ENCODE measurements around the gene TLE3.

Gene TLE3

DNA sequence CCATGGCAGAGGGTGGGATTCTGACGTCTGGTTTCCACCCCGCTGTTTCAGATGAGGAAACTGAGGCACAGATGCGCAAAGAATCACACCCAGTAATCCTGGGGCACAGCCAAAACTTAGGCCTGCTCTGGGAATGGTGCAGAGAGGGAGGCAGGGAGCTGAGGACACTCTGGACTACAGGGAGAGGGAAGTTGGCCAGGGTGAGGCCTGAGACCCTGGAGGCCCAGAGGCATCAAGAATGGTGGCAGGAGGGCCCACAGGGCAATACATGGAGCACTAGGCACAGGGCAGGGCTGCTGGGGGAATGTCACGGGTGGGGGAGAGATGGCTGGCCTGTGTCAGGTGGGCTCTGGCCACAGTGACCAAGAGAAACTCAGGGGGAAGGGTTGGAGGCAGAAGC, 63.6 kb downstream of the TLE3 start:
- Histone ChIP-seq H3K4me3 (no peak overlapping the region), H3K27ac (no peak overlapping the region), H3K36me3 (no peaks in the 10 kb centered on the region), H3K27me3 (no peaks in the 10 kb centered on the region), H3K4me1 (peaks cover 6% of the 10 kb centered on the region; the same call in 1 of the 2 replicates), H3K9me3 (no peaks in the 10 kb centered on the region), H3K4me2 (no peak overlapping the region), H4K20me1 (no peaks in the 10 kb centered on the region), H3K9ac (no peak overlapping the region)
- no peak for TF ChIP-seq Cebpa-rat (IDR thresholded peaks at IDR 0.05)

DNA sequence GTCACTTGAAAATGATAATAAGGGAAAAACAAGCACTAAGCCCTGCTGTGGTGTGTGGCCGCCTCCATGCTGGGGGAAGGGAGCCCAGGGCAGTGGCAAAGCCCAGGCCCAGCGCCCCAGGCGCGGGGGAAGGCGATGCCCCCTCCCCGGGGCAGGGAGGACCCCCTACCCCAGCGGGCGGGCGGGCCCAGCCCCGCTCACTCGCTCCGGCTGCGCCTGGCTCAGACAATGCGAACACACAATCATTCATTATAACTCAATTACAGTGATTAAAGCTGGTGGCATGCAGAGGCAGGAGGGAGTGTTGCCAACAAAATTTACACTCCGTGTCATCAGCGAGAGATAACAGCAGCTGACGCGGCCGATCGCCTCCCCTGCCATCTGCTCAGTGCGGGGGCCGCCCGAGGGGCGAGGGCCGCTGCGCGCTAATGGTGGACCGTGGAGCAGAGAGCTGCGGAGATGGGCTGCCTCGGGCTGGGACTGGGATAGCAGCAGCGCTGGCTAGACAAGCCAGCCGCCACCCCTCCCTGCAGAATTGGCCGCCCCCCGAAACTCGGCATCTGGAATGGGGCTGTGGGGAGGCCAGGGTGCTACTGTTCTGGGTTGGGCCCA, 64.1 kb downstream of the TLE3 start:
- TF ChIP-seq Cebpa-rat (IDR thresholded peaks at IDR 0.05), result no peak
- Histone ChIP-seq H4K20me1 (no peaks in the 10 kb centered on the region), H3K27ac (no peak overlapping the region), H3K9ac (no peak overlapping the region), H3K4me3 (no peak overlapping the region), H3K4me2 (no peak overlapping the region), H3K27me3 (no peaks in the 10 kb centered on the region), H3K4me1 (peaks cover 6% of the 10 kb centered on the region; the same call in 1 of the 2 replicates), H3K36me3 (no peaks in the 10 kb centered on the region), H3K9me3 (no peaks in the 10 kb centered on the region)

DNA sequence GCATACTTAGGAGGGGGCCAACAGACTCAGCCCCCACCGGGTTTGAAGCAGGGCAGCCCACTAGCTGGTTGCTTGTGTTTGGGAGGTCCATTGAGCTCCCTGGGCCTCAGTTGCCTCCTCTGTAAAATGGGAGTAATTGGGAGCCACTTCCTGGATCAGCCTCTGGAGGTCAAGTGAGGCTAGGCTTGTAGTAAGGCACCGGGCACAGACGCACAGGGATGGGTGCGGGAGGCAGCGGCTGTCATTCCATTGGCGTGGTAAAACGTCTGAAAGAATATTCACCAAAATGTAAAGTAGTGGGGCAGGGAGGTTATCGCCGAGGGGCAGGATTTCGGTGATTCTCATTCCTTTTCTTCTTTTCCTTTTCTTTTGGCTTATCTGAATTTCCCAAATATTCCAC, 64.6 kb downstream of the TLE3 start:
- H3K9me3 ChIP-seq, result no peaks in the 10 kb centered on the region
- H3K27me3 ChIP-seq, result no peaks in the 10 kb centered on the region
- no peak overlapping the region for H3K27ac ChIP-seq
- H3K4me3 ChIP-seq, result no peak overlapping the region
- no peaks in the 10 kb centered on the region for H3K36me3 ChIP-seq
- no peak overlapping the region for H3K9ac ChIP-seq
- TF ChIP-seq Cebpa-rat (IDR thresholded peaks at IDR 0.05), result no peak
- no peak overlapping the region for H3K4me2 ChIP-seq
- no peaks in the 10 kb centered on the region for H4K20me1 ChIP-seq
- peaks cover 6% of the 10 kb centered on the region; the same call in 1 of the 2 replicates for H3K4me1 ChIP-seq

- H3K4me1 ChIP-seq, result peaks cover 6% of the 10 kb centered on the region; the same call in 1 of the 2 replicates
- no peak for TF ChIP-seq Cebpa-rat (IDR thresholded peaks at IDR 0.05)
- no peak overlapping the region for H3K4me3 ChIP-seq
- H3K27ac ChIP-seq, result no peak overlapping the region
- H3K36me3 ChIP-seq, result no peaks in the 10 kb centered on the region
- no peak overlapping the region for H3K4me2 ChIP-seq
- H3K9me3 ChIP-seq, result no peaks in the 10 kb centered on the region
- H3K27me3 ChIP-seq, result no peaks in the 10 kb centered on the region
- no peaks in the 10 kb centered on the region for H4K20me1 ChIP-seq
- no peak overlapping the region for H3K9ac ChIP-seq
Observed at GRCh38 chr15:70032509-70032908, 65.2 kb downstream of the TLE3 start.

GRCh38 chr15:70031713-70032112, 66.0 kb downstream of the TLE3 start:
- H4K20me1 ChIP-seq, result no peaks in the 10 kb centered on the region
- H3K4me3 ChIP-seq, result no peak overlapping the region
- H3K27me3 ChIP-seq, result no peaks in the 10 kb centered on the region
- H3K9ac ChIP-seq, result no peak overlapping the region
- H3K4me1 ChIP-seq, result peaks cover 6% of the 10 kb centered on the region; the same call in 1 of the 2 replicates
- no peak overlapping the region for H3K27ac ChIP-seq
- no peaks in the 10 kb centered on the region for H3K9me3 ChIP-seq
- H3K36me3 ChIP-seq, result no peaks in the 10 kb centered on the region
- no peak for TF ChIP-seq Cebpa-rat (IDR thresholded peaks at IDR 0.05)
- no peak overlapping the region for H3K4me2 ChIP-seq

GRCh38 chr15:70031261-70031660, 66.5 kb downstream of the TLE3 start:
- Histone ChIP-seq H3K36me3 (no peaks in the 10 kb centered on the region), H3K9ac (no peak overlapping the region), H3K27me3 (no peaks in the 10 kb centered on the region), H3K27ac (no peak overlapping the region), H4K20me1 (no peaks in the 10 kb centered on the region), H3K9me3 (no peaks in the 10 kb centered on the region), H3K4me2 (no peak overlapping the region), H3K4me1 (0 out of 2 replicates have a peak, but pooled peaks cover 6% of the 10 kb centered on the region), H3K4me3 (no peak overlapping the region)
- TF ChIP-seq Cebpa-rat (IDR thresholded peaks at IDR 0.05), result no peak

DNA sequence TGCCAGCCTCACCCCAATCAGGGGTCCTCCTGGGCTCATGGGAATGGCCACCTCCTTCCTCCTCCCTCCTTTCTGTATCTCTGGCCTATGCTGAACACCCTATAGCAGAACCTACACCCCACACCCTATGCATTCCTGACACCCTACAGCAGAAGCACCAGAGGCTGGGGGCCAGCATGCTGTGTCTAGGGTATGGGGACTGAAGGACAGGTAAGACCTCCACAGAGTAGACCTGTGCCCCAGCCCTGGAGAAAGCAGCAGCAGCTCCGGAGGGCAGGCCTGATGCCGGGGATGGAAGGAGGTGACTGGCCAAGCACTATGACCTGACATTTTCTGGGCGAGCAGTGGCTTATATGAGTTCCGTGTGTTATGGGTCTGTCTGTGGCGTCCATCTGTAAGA, 66.9 kb downstream of the TLE3 start:
- TF ChIP-seq Cebpa-rat (IDR thresholded peaks at IDR 0.05), result no peak
- Histone ChIP-seq H4K20me1 (no peaks in the 10 kb centered on the region), H3K27me3 (no peaks in the 10 kb centered on the region), H3K36me3 (no peaks in the 10 kb centered on the region), H3K4me1 (0 out of 2 replicates have a peak, but pooled peaks cover 6% of the 10 kb centered on the region), H3K27ac (no peak overlapping the region), H3K9ac (no peak overlapping the region), H3K4me2 (no peak overlapping the region), H3K9me3 (no peaks in the 10 kb centered on the region), H3K4me3 (no peak overlapping the region)

DNA sequence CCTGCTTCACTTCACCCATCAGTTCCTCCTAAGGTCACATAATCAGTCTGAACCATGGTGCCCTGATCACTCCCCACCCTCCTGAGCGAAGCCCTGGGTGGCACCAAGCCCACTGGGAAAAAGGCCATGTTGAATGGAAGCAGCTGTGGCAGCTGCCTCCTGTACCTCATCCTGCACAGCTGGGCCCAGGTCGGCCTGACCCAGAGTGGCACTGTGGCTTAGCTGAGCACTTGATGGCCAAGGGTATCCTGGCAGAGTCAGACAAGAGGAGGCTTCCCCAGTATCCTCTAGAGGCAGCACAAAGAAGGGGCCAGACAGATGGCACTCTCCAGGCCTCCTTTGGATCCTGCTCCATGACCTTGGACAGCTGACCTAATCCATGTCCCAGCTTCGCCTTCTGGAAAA, 68.4 kb downstream of the TLE3 start:
- H3K4me3 ChIP-seq, result no peak overlapping the region
- H3K9me3 ChIP-seq, result no peaks in the 10 kb centered on the region
- 0 out of 2 replicates have a peak, but pooled peaks cover 6% of the 10 kb centered on the region for H3K4me1 ChIP-seq
- H3K36me3 ChIP-seq, result no peaks in the 10 kb centered on the region
- no peaks in the 10 kb centered on the region for H4K20me1 ChIP-seq
- TF ChIP-seq Cebpa-rat (IDR thresholded peaks at IDR 0.05), result no peak
- no peak overlapping the region for H3K9ac ChIP-seq
- no peak overlapping the region for H3K27ac ChIP-seq
- no peaks in the 10 kb centered on the region for H3K27me3 ChIP-seq
- no peak overlapping the region for H3K4me2 ChIP-seq

DNA sequence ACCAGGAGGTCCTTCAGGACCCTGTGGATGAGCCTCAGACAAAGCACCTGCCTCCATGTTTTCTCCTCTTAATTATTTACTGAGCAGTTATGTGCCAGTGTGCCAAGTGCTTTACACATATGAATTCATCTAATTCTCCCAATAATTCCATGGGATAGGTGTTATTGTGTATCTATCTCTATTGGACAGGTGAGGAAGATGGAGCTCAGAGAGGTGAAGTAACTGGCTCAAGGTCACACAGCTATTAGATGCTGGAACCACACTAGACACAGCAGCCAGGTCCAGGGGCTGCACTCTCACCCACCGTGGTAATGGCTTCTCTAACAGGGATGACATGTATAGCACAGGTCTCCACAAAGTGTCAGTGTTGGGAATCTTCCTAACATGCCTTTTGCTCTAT, 70.2 kb downstream of the TLE3 start:
- Histone ChIP-seq H4K20me1 (no peaks in the 10 kb centered on the region), H3K9me3 (no peaks in the 10 kb centered on the region), H3K9ac (no peak overlapping the region), H3K27me3 (no peaks in the 10 kb centered on the region), H3K27ac (no peak overlapping the region), H3K4me3 (no peak overlapping the region), H3K4me1 (0 out of 2 replicates have a peak, but pooled peaks cover 21% of the 10 kb centered on the region), H3K4me2 (no peak overlapping the region), H3K36me3 (no peaks in the 10 kb centered on the region)
- no peak for TF ChIP-seq Cebpa-rat (IDR thresholded peaks at IDR 0.05)

DNA sequence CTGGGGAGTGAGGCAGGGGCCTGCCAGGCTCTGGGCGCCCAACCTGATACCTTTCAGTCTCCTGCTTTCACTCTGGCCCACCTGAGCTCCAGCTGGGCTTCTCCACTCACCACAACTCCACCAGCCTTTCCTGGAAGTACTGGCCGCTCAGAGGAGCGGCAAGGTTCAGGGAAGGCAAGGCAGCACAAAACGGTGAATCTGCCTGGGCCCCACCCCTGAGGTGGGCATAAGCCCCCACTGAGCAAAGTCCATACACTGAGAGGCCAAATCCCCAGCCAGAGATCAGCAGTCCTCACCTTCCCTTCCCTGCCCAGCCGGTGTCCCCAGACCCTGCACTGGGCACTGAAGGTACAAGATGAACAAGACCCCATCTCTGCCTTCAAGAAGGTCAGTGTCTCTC, 70.7 kb downstream of the TLE3 start:
- Histone ChIP-seq H3K4me2 (no peak overlapping the region), H3K27ac (no peak overlapping the region), H3K4me3 (no peak overlapping the region), H3K27me3 (no peaks in the 10 kb centered on the region), H4K20me1 (no peaks in the 10 kb centered on the region), H3K9me3 (peaks cover 4% of the 10 kb centered on the region), H3K4me1 (0 out of 2 replicates have a peak, but pooled peaks cover 21% of the 10 kb centered on the region), H3K36me3 (no peaks in the 10 kb centered on the region), H3K9ac (no peak overlapping the region)
- TF ChIP-seq Cebpa-rat (IDR thresholded peaks at IDR 0.05), result no peak

Data from BLaER1 (cell line).